C4-2B (cell line): ENCODE data around the gene ASIC4.

Experiments used
- H3K27ac ChIP-seq: fragments of 450-650 bp; 2 replicates; pipeline ENCODE4 v1.5.1; 2017
- CTCF ChIP-seq: fragments of 450-650 bp; conservative IDR thresholded peaks from 2 replicates; pipeline ENCODE4 v1.5.1; 2017; ENCODE audit warnings: mild to moderate bottlenecking
- ZFX ChIP-seq: fragments of 450-650 bp; IDR thresholded peaks from 2 replicates; pipeline ENCODE4 v1.6.1; 2017

ASIC4 gene

GRCh38 chr2:219489315-219489714, 25.0 kb upstream of the ASIC4 start:
- TF ChIP-seq ZFX (no peak), CTCF (no peak)
- no peak overlapping the region for H3K27ac ChIP-seq

GRCh38 chr2:219490186-219490585, 24.1 kb upstream of the ASIC4 start:
- TF ChIP-seq CTCF (no peak), ZFX (no peak)
- H3K27ac ChIP-seq = no peak overlapping the region

GRCh38 chr2:219490600-219491130, 23.6 kb upstream of the ASIC4 start:
- no peak overlapping the region for H3K27ac ChIP-seq
- TF ChIP-seq ZFX (no peak), CTCF (no peak)

GRCh38 chr2:219491278-219491963, 22.9 kb upstream of the ASIC4 start:
- TF ChIP-seq CTCF = no peak
- TF ChIP-seq ZFX = no peak
- no peak overlapping the region for H3K27ac ChIP-seq

- TF ChIP-seq CTCF (no peak), ZFX (no peak)
- H3K27ac ChIP-seq = no peak overlapping the region
Measured at GRCh38 chr2:219492575-219492974, 21.7 kb upstream of the ASIC4 start.

- TF ChIP-seq ZFX = no peak
- no peak for TF ChIP-seq CTCF
- H3K27ac ChIP-seq = no peak overlapping the region
Measured at GRCh38 chr2:219493086-219493485, 21.2 kb upstream of the ASIC4 start.

GRCh38 chr2:219494952-219495530, 19.2 kb upstream of the ASIC4 start:
- no peak for TF ChIP-seq ZFX
- no peak for TF ChIP-seq CTCF

More at GRCh38 chr2:219494952-219495530, 19.2 kb upstream of the ASIC4 start:
- H3K27ac ChIP-seq = no peak overlapping the region
